AG04450 (cell line): ENCODE results near the gene ZNF780B. TPM values are rescaled to one million over a fixed set of nuclear protein-coding genes. Genes with fewer than 3 reads are reported as not detected.
"Not testable (repeated sequence)": the region's sequence is repeated elsewhere in the genome, so short reads cannot be mapped to it uniquely, and the experiment has no call there.

Experiments used
- CTCF ChIA-PET: fragments of 300-600, 350-600 bp; formaldehyde crosslinking; extraction: SDS; loops from one replicate; lab custom pipeline; 2022; ENCODE audit warnings: antibody characterized with exemption, inconsistent platforms; lab: Charles Lee
- POLR2A ChIA-PET: fragments of 350-600 bp; formaldehyde crosslinking; extraction: SDS; loops from one replicate; lab custom pipeline; 2021; ENCODE audit warnings: antibody characterized with exemption, inconsistent platforms; lab: Yijun Ruan, JAX
- DNase-seq: peaks from one replicate; pipeline ENCODE4 v3.0.0-alpha.2; 2011; ENCODE audit warnings: low read depth, low spot score
- H3K27ac ChIP-seq: one replicate; pipeline ENCODE4 v1.5.1; 2012; ENCODE audit warnings: low read depth, low read length, control low read depth
- H3K27me3 ChIP-seq: one replicate; pipeline ENCODE4 v1.6.0; 2012; ENCODE audit warnings: low read length; ENCODE audit not compliant: control insufficient read depth, insufficient read depth
- H3K4me3 ChIP-seq: 2 replicates; pipeline ENCODE4 v1.5.1; 2011; ENCODE audit warnings: mild to moderate bottlenecking, low read depth, low read length, control low read depth
- H3K9me3 ChIP-seq: 2 replicates; pipeline ENCODE4 v1.5.1; 2012; ENCODE audit warnings: low read length; ENCODE audit not compliant: control insufficient read depth, insufficient read depth
- CTCF ChIP-seq: IDR thresholded peaks from 2 replicates; pipeline ENCODE4 v1.5.1; 2011; ENCODE audit warnings: low read depth, low read length, control low read depth, inconsistent platforms
- polyA plus RNA-seq: library from polyadenylated mRNA; depleted of rRNA; stranded (reverse); fragments of >200 nt; gene quantifications from 2 replicates; pipeline ENCODE4 v1.2.3, GENCODE V29; 2011

ZNF780B gene
- polyA plus RNA-seq, 1 experiment: 8.3 TPM

GRCh38 chr19:40053491-40053890, 2.5 kb downstream of the ZNF780B start:
- Histone ChIP-seq H3K27me3 (no peaks in the 10 kb centered on the region), H3K4me3 (no peak overlapping the region), H3K9me3 (peaks cover 7% of the 10 kb centered on the region), H3K27ac (no peak overlapping the region)
- DNase-seq: no peak
- POLR2A ChIA-PET: no interaction called here
- CTCF ChIA-PET: interaction anchor here (1.4 kb wide), 1 partner anchor 83 kb away, joined by 5 read pairs; the partner anchor contains the start of gene PSMC4
- no peak for TF ChIP-seq CTCF

GRCh38 chr19:40041718-40042117, 14.3 kb downstream of the ZNF780B start:
- DNase-seq, H3K27me3 ChIP-seq, H3K4me3 ChIP-seq, POLR2A ChIA-PET, H3K27ac ChIP-seq, CTCF ChIA-PET: not testable (repeated sequence)
- H3K9me3 ChIP-seq: peaks cover 23% of the 10 kb centered on the region

DNA sequence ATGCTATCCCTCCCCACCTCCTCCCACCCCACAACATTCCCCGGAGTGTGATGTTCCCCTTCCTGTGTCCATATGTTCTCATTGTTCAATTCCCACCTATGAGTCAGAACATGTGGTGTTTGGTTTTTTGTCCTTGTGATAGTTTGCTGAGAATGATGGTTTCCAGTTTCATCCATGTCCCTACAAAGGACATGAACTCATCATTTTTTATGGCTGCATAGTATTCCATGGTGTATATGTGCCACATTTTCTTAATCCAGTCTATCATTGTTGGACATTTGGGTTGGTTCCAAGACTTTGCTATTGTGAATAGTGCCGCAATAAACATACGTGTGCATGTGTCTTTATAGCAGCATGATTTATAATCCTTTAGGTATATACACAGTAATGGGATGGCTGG, 18.0 kb downstream of the ZNF780B start:
- H3K9me3 ChIP-seq: peaks cover 12% of the 10 kb centered on the region
- H3K4me3 ChIP-seq, H3K27me3 ChIP-seq, H3K27ac ChIP-seq, POLR2A ChIA-PET, DNase-seq, CTCF ChIA-PET: not testable (repeated sequence)

- peaks cover 22% of the 10 kb centered on the region for H3K9me3 ChIP-seq
- no peak for DNase-seq
- H3K4me3 ChIP-seq: no peak overlapping the region
- CTCF ChIA-PET: no interaction called here
- POLR2A ChIA-PET: no interaction called here
- H3K27ac ChIP-seq: no peak overlapping the region
- no peak for TF ChIP-seq CTCF
- H3K27me3 ChIP-seq: no peaks in the 10 kb centered on the region
Observed at GRCh38 chr19:40035996-40036395, 20.0 kb downstream of the ZNF780B start.

DNA sequence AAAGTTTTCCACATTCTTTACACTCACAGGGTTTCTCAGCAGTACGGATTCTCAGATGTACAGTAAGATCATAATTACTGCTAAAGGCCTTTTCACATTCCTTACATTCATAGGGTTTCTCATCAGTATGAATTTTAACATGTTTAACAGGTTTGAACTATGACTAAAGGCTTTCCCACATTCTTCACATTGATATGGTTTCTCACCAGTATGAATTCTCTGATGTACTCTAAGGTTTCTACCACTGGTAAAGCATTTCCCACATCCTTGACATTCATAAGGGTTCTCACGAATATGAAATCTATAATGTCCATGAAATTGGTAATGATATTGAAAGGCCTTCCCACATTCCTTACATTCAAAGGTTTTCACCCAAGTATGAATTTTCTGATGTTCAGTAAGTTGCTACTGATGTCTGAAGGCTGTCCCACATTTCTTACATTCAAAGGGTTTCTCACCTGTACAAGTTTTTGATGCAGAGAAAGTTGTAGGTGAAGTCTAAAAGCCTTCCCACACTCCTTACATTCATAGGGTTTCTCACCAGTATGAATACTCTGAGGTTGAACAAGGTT, 22.0 kb downstream of the ZNF780B start:
- H3K27ac ChIP-seq: no peak overlapping the region
- H3K9me3 ChIP-seq: peaks cover 28% of the 10 kb centered on the region
- TF ChIP-seq CTCF: no peak
- no peak for DNase-seq
- CTCF ChIA-PET: no interaction called here
- no peak overlapping the region for H3K4me3 ChIP-seq
- POLR2A ChIA-PET: no interaction called here
- H3K27me3 ChIP-seq: no peaks in the 10 kb centered on the region

DNA sequence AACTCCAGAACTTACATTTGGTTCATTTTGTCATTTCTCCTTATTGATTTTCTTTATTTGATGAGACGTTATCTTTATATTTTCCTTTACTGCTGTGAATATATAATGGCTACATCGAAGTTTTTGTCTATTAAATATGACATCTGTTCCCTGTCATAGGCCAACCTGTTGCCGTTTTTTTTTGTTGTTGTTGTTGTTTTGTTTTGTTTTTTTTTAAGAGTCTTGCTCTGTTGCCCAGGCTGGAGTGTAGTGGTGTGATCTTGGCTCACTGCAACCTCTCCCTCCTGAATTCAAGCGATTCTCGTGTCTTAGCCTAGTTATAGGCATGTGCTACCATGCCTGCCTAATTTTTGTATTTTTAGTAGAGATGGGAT, 29.4 kb downstream of the ZNF780B start:
- POLR2A ChIA-PET: no interaction called here
- no peak overlapping the region for H3K27ac ChIP-seq
- H3K4me3 ChIP-seq: no peak overlapping the region
- DNase-seq: no peak
- H3K27me3 ChIP-seq: no peaks in the 10 kb centered on the region
- CTCF ChIA-PET: no interaction called here
- H3K9me3 ChIP-seq: peaks cover 50% of the 10 kb centered on the region
- TF ChIP-seq CTCF: no peak
